ENCODE measurements around the gene NUDT3.

DNA sequence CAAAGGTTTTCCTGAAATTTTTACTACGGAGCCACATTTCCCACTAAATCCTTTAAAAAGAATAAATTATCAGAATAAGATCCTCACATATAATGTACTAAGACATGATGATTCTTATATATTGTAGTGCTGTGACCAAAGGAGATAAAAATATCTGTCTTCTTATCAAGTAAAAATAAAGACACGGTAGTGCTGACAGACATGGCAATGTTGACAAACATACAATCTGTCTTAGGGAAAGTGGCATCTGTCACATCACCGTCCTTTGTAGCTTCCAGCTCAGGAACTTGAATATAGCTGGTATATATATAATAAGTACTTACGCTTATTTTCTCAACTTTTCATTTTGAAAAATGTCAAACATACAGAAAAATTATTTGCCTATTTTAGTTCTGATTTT lies 66.8 kb downstream of the NUDT3 start:
- TF ChIP-seq, protein P1, sequence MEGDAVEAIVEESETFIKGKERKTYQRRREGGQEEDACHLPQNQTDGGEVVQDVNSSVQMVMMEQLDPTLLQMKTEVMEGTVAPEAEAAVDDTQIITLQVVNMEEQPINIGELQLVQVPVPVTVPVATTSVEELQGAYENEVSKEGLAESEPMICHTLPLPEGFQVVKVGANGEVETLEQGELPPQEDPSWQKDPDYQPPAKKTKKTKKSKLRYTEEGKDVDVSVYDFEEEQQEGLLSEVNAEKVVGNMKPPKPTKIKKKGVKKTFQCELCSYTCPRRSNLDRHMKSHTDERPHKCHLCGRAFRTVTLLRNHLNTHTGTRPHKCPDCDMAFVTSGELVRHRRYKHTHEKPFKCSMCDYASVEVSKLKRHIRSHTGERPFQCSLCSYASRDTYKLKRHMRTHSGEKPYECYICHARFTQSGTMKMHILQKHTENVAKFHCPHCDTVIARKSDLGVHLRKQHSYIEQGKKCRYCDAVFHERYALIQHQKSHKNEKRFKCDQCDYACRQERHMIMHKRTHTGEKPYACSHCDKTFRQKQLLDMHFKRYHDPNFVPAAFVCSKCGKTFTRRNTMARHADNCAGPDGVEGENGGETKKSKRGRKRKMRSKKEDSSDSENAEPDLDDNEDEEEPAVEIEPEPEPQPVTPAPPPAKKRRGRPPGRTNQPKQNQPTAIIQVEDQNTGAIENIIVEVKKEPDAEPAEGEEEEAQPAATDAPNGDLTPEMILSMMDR (IDR thresholded peaks at IDR 0.05), result no peak
- TF ChIP-seq POLR2A (IDR thresholded peaks at IDR 0.05), result no peak
